Measurements from ENCODE around the gene KSR1. TPM values are rescaled to one million over a fixed set of nuclear protein-coding genes. Genes with fewer than 3 reads are reported as not detected.
A peak's percentile ranks its signal among the peaks of the same experiment; 100 is the strongest.

Gene KSR1
- total RNA-seq, 6 experiments from 2014 or later: 5.9 to 12.9 (median 8.7) TPM

DNA sequence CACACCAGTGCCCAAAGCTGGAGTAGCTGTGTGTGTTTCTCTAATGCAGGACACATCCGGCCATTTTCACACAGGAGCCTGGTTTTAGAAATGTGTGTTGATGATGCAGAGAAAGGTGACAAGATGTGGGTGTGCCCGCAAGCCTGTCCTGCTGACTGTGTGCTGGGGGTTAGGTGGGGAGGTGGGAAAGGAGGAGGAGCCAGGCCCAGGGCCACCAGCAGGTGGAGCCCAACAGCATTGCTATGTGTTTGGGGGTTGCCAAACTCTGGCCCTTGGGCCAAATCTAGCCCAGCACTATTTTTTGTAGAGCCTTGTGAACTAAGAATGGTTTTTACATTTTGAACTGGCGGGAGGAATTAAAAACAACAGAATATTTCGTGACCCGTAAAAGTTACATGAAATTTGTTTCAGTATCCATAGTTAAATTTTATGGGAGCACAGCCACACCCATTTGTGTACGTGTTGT, 113.0 kb downstream of the KSR1 start:
- intact Hi-C loops (cut with DNase I): no loop called here
- H3K4me1 ChIP-seq: no peaks in the 10 kb centered on the region
- DNase-seq (no peak), ATAC-seq (peak; percentile 43 to 70 (median 67))
- H3K27me3 ChIP-seq: no peaks in the 10 kb centered on the region
- no peaks in the 10 kb centered on the region for H3K9me3 ChIP-seq
- no peaks in the 10 kb centered on the region for H3K36me3 ChIP-seq
- no peak overlapping the region for H3K27ac ChIP-seq
- TF ChIP-seq POLR2A (IDR thresholded peaks at IDR 0.05): no peak
- TF ChIP-seq, protein P1, sequence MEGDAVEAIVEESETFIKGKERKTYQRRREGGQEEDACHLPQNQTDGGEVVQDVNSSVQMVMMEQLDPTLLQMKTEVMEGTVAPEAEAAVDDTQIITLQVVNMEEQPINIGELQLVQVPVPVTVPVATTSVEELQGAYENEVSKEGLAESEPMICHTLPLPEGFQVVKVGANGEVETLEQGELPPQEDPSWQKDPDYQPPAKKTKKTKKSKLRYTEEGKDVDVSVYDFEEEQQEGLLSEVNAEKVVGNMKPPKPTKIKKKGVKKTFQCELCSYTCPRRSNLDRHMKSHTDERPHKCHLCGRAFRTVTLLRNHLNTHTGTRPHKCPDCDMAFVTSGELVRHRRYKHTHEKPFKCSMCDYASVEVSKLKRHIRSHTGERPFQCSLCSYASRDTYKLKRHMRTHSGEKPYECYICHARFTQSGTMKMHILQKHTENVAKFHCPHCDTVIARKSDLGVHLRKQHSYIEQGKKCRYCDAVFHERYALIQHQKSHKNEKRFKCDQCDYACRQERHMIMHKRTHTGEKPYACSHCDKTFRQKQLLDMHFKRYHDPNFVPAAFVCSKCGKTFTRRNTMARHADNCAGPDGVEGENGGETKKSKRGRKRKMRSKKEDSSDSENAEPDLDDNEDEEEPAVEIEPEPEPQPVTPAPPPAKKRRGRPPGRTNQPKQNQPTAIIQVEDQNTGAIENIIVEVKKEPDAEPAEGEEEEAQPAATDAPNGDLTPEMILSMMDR (IDR thresholded peaks at IDR 0.05): peak; percentile 24 to 47 (median 40)
- WGBS (ENCODE audit: insufficient coverage, low coverage, low lambda C conversion rate, missing lambda C conversion rate): 76% methylated on average over 6 of the region's 6 CpGs
- no peak overlapping the region for H3K4me3 ChIP-seq

DNA sequence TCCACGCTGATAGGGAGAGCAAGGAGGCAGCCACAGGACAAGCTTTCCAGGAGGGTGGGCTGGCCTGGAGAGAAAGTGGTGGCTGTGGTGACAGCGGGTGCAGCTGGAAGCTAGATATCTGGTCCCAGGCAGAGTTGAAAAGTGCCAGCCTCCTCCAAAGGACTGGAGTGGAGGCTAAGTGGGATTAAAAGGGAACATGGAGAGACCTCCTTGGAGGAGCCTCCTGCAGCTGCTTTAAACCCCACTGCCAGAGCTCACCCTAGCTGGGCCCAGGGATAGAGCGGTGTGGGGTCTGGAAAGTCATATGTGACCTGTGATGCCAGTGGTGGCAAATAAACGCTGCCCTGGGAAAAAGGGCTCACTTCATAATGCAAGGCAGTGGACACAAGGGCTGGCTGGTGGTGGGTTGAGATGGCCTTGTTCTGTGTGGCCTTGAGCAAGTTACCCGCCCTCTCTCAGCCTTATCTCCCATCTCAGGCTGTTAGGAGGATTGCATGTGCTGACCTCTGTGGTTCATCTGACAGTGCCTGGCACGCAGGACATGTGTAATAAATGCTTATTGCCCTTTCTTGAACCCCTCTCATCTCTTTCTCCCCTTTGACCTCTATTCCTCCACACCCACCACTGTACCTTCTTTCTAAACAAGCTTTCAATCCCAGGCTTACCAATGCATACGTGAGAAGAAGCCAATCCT, 113.8 kb downstream of the KSR1 start:
- ATAC-seq: no peak
- no peaks in the 10 kb centered on the region for H3K27me3 ChIP-seq
- TF ChIP-seq POLR2A (IDR thresholded peaks at IDR 0.05): no peak
- TF ChIP-seq, protein P1 (IDR thresholded peaks at IDR 0.05): no peak
- WGBS (ENCODE audit: insufficient coverage, low coverage, low lambda C conversion rate, missing lambda C conversion rate): 82% methylated on average over 5 of the region's 7 CpGs
- H3K4me1 ChIP-seq: no peaks in the 10 kb centered on the region
- intact Hi-C loops (cut with DNase I): no loop called here
- no peak for DNase-seq
- no peak overlapping the region for H3K4me3 ChIP-seq
- H3K27ac ChIP-seq: no peak overlapping the region
- no peaks in the 10 kb centered on the region for H3K36me3 ChIP-seq
- no peaks in the 10 kb centered on the region for H3K9me3 ChIP-seq

DNA sequence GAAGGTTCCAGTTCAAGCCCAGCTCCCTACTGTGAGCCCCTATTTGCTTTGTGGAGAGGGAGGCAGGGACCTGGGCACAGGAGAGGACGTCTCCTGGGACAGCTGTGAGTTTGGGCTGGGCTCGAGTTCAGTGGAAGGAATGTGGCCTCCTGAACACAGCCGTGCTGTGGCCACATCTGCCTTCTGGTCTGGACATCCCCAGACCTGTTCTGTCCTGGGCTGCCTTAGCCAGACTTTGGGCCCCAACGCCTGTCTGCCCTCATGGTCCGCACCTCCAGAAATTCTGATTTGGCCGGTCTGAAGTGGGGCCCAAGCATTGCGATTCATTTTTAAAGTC, 114.3 kb downstream of the KSR1 start:
- WGBS (ENCODE audit: insufficient coverage, low coverage, low lambda C conversion rate, missing lambda C conversion rate): 92% methylated on average over 2 of the region's 7 CpGs
- Histone ChIP-seq H3K36me3 (no peaks in the 10 kb centered on the region), H3K9me3 (no peaks in the 10 kb centered on the region), H3K27me3 (no peaks in the 10 kb centered on the region), H3K4me1 (no peaks in the 10 kb centered on the region), H3K27ac (no peak overlapping the region), H3K4me3 (no peak overlapping the region)
- ATAC-seq: no peak
- DNase-seq: no peak
- intact Hi-C loops (cut with DNase I): no loop called here
- TF ChIP-seq POLR2A (IDR thresholded peaks at IDR 0.05): no peak
- TF ChIP-seq, protein P1 (IDR thresholded peaks at IDR 0.05): no peak

- Histone ChIP-seq H3K36me3 (no peaks in the 10 kb centered on the region), H3K27ac (no peak overlapping the region), H3K4me1 (no peaks in the 10 kb centered on the region), H3K4me3 (no peak overlapping the region), H3K27me3 (no peaks in the 10 kb centered on the region), H3K9me3 (no peaks in the 10 kb centered on the region)
- TF ChIP-seq, protein P1 (IDR thresholded peaks at IDR 0.05): no peak
- no peak for TF ChIP-seq POLR2A (IDR thresholded peaks at IDR 0.05)
- intact Hi-C loops (cut with DNase I): no loop called here
- WGBS (ENCODE audit: insufficient coverage, low coverage, low lambda C conversion rate, missing lambda C conversion rate): 100% methylated on average over 1 of the region's 12 CpGs
- DNase-seq: no peak
- no peak for ATAC-seq
These were observed 115.5 kb downstream of the KSR1 start for GRCh38 chr17:27571563-27572352.
